Left ventricle myocardium superior (tissue), 1 donor: ENCODE results near the gene JAG1. TPM values are rescaled to one million over a fixed set of nuclear protein-coding genes. Genes with fewer than 3 reads are reported as not detected.

Source experiments
- ATAC-seq: fragments of 200-7000 bp; cut with Tn5 transposase; one replicate; pipeline ENCODE4 v1.9.1; 2020; ENCODE audit warnings: mild to moderate bottlenecking, moderate library complexity
- DNase-seq: peaks from one replicate; pipeline ENCODE4 v3.0.0-alpha.2; 2020
- intact Hi-C: fragments of 100-400 bp; cut with micrococcal nuclease; formaldehyde crosslinking; loops from one replicate; pipeline ENCODE4 v1.11.0; 2022
- total RNA-seq: library from RNA; stranded (reverse); fragmentation: NEBNext Ultra II Directional; extraction: Animal tissue kit (Norgen Biotek cat#: 25700); gene quantifications from one replicate; pipeline ENCODE4 v1.2.1, GENCODE V29; 2021
- donor health status: DM: no; HTN: yes; CAD: no; lungs with severe emphysema.

The JAG1 gene
- total RNA-seq, 1 donor from 2014 or later: 17.0 TPM

- no peak for ATAC-seq
- intact Hi-C loops: no loop called here
- no peak for DNase-seq
These were observed 14.7 kb downstream of the JAG1 start for GRCh38 chr20:10658876-10659632.

- intact Hi-C loops: no loop called here
- ATAC-seq (no peak), DNase-seq (no peak)
These were observed 15.6 kb downstream of the JAG1 start for GRCh38 chr20:10658051-10658823.

GRCh38 chr20:10657453-10657852, 16.3 kb downstream of the JAG1 start:
- intact Hi-C loops: no loop called here
- no peak for ATAC-seq
- DNase-seq: no peak

- intact Hi-C loops: no loop called here
- ATAC-seq (no peak), DNase-seq (no peak)
These were observed 17.8 kb downstream of the JAG1 start for GRCh38 chr20:10655720-10656669.

GRCh38 chr20:10654630-10655029, 19.2 kb downstream of the JAG1 start:
- DNase-seq: no peak
- peak; percentile 16 for ATAC-seq
- intact Hi-C loops: loop anchor here (5.0 kb wide), 1 partner anchor 618 kb away; no protein-coding TSS in a partner anchor

GRCh38 chr20:10654250-10654610, 19.6 kb downstream of the JAG1 start:
- ATAC-seq (no peak), DNase-seq (no peak)
- intact Hi-C loops: loop anchor here (5.0 kb wide), 1 partner anchor 618 kb away; no protein-coding TSS in a partner anchor

- intact Hi-C loops: loop anchor here (5.0 kb wide), 1 partner anchor 619 kb away; no protein-coding TSS in a partner anchor
- peak; percentile 47 for DNase-seq
- peak; percentile 68 for ATAC-seq
These were observed 20.1 kb downstream of the JAG1 start for GRCh38 chr20:10653599-10654249.

GRCh38 chr20:10652660-10653261, 21.0 kb downstream of the JAG1 start:
- DNase-seq (no peak), ATAC-seq (peak; percentile 52)
- intact Hi-C loops: loop anchor here (5.0 kb wide), 1 partner anchor 620 kb away; no protein-coding TSS in a partner anchor

GRCh38 chr20:10652185-10652584, 21.6 kb downstream of the JAG1 start:
- ATAC-seq (no peak), DNase-seq (no peak)
- intact Hi-C loops: loop anchor here (5.0 kb wide), 1 partner anchor 620 kb away; no protein-coding TSS in a partner anchor

- intact Hi-C loops: loop anchor here (5.0 kb wide), 1 partner anchor 621 kb away; no protein-coding TSS in a partner anchor
- no peak for DNase-seq
- peak; percentile 9 for ATAC-seq
These were observed 22.4 kb downstream of the JAG1 start for GRCh38 chr20:10651227-10651990.

- no peak for DNase-seq
- no peak for ATAC-seq
- intact Hi-C loops: loop anchor here (5.0 kb wide), 1 partner anchor 623 kb away; no protein-coding TSS in a partner anchor
These were observed 24.0 kb downstream of the JAG1 start for GRCh38 chr20:10649797-10650160.

- no peak for DNase-seq
- intact Hi-C loops: no loop called here
- ATAC-seq: no peak
These were observed 24.6 kb downstream of the JAG1 start for GRCh38 chr20:10649080-10649796.

GRCh38 chr20:10648651-10649050, 25.1 kb downstream of the JAG1 start:
- intact Hi-C loops: no loop called here
- no peak for ATAC-seq
- no peak for DNase-seq

- ATAC-seq (no peak), DNase-seq (no peak)
- intact Hi-C loops: no loop called here
These were observed 25.9 kb downstream of the JAG1 start for GRCh38 chr20:10647909-10648308.

- DNase-seq (no peak), ATAC-seq (no peak)
- intact Hi-C loops: no loop called here
These were observed 26.3 kb downstream of the JAG1 start for GRCh38 chr20:10647471-10647870.

GRCh38 chr20:10646886-10647420, 26.8 kb downstream of the JAG1 start:
- ATAC-seq: no peak
- intact Hi-C loops: no loop called here

GRCh38 chr20:10646006-10646405, 27.8 kb downstream of the JAG1 start:
- intact Hi-C loops: no loop called here
- ATAC-seq: no peak

More at GRCh38 chr20:10646886-10647420, 26.8 kb downstream of the JAG1 start:
- DNase-seq: no peak

More at GRCh38 chr20:10646006-10646405, 27.8 kb downstream of the JAG1 start:
- DNase-seq: no peak
